VCaP (cell line): ENCODE data around the gene TNFAIP2.
"Not testable (repeated sequence)": the region's sequence is repeated elsewhere in the genome, so short reads cannot be mapped to it uniquely, and the experiment has no call there.

Experiments
- H3K27ac ChIP-seq: fragments of 450-650 bp; 2 replicates; pipeline ENCODE4 v1.5.1; 2017
- TF ChIP-seq, protein P1 (sequence below): fragments of 450-650 bp; conservative IDR thresholded peaks from 2 replicates; pipeline ENCODE4 v1.5.1; 2017; ENCODE audit warnings: mild to moderate bottlenecking, moderate library complexity

Gene TNFAIP2

GRCh38 chr14:103111232-103111868, 11.9 kb upstream of the TNFAIP2 start:
- H3K27ac ChIP-seq = no peak overlapping the region
- TF ChIP-seq, protein P1, sequence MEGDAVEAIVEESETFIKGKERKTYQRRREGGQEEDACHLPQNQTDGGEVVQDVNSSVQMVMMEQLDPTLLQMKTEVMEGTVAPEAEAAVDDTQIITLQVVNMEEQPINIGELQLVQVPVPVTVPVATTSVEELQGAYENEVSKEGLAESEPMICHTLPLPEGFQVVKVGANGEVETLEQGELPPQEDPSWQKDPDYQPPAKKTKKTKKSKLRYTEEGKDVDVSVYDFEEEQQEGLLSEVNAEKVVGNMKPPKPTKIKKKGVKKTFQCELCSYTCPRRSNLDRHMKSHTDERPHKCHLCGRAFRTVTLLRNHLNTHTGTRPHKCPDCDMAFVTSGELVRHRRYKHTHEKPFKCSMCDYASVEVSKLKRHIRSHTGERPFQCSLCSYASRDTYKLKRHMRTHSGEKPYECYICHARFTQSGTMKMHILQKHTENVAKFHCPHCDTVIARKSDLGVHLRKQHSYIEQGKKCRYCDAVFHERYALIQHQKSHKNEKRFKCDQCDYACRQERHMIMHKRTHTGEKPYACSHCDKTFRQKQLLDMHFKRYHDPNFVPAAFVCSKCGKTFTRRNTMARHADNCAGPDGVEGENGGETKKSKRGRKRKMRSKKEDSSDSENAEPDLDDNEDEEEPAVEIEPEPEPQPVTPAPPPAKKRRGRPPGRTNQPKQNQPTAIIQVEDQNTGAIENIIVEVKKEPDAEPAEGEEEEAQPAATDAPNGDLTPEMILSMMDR = no peak

- H3K27ac ChIP-seq = no peak overlapping the region
- TF ChIP-seq, protein P1 = no peak
These were observed 10.6 kb upstream of the TNFAIP2 start for GRCh38 chr14:103112400-103113243.

DNA sequence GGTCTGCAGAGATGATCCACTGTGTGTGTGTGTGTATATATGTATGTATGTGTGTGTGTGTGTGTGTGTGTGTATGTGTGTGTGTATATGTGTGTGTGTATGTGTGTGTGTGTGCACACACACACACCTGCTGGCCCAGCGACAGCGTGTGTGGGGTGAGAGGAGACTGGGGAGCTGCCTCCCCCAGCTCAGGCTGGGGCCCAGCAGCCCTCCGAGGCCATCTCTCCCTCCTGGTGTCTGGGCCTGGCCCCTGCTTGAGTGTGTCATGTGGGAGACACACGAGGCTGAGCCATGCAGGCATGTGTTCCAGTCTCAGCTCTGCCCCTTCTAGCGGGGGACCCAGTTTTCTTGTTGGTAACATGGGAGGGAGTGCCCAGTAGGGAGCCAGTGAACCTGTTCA, 10.0 kb upstream of the TNFAIP2 start:
- H3K27ac ChIP-seq = no peak overlapping the region
- TF ChIP-seq, protein P1 = no peak

- no peak overlapping the region for H3K27ac ChIP-seq
- TF ChIP-seq, protein P1 = no peak
These were observed 9.5 kb upstream of the TNFAIP2 start for GRCh38 chr14:103113774-103114173.

GRCh38 chr14:103115086-103115679, 8.1 kb upstream of the TNFAIP2 start:
- not testable (repeated sequence) for H3K27ac ChIP-seq

DNA sequence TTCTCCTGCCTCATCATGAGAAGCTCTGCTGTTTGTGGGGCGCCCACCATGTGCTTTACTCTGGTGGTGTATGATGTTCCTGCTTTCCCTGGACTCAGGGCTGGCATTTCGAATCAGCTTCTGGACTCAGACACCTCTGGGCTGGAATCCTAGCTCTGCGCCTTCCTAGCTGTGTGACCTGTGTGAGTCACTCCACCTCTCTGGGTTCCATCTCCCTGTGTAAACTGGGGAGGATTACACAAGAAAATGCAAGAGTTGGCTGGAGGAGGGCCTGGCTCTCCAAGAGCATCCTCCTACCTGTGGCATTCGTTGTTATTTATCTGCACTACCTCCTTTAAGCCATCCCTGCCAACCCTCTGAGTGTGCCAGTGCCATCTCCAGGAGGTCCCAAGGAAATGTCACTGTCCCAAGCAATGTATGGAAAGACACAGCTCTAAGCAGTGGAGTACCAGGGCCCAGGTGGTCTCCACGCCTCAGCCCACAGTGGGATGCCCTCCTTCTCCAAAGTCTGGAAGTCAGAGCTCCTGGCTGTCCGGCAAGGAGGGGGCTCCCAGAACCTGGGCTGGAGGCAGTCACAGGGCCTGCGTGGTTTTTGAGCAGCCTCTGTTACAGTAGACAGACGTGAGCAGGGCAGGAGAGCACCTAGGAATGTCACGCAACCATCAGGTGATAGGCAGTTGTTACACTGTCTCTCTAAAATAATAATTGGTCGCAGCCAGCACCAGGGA, 7.3 kb upstream of the TNFAIP2 start:
- no peak overlapping the region for H3K27ac ChIP-seq
- TF ChIP-seq, protein P1 = no peak

DNA sequence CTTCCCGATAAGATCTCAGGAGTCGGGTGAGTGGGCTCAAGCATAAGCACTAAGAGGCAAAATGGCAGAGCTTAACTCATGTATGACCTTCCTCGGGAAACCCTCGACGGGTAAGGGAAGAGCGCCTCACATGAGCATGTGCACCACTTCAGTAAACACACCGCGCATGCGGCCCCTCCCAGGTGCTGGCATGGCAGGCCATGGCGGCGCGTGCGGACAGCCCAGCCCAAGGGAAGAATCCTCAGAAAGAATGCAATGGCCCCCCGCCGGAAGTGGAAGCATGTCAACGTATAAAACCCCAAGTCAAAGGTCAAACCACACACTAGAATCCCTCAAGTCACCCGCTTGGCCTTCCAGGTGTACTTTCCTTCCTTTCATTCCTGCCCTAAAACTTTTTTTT, 6.6 kb upstream of the TNFAIP2 start:
- no peak overlapping the region for H3K27ac ChIP-seq

GRCh38 chr14:103117499-103117898, 5.8 kb upstream of the TNFAIP2 start:
- H3K27ac ChIP-seq = not testable (repeated sequence)

More for the DNA sequence above, 6.6 kb upstream of the TNFAIP2 start:
- TF ChIP-seq, protein P1 = no peak
